Measurements from ENCODE around the gene FN1. TPM values are rescaled to one million over a fixed set of nuclear protein-coding genes. Genes with fewer than 3 reads are reported as not detected.

Gene FN1
- total RNA-seq, 3 donors from 2014 or later = 74.9 to 295 (median 102) TPM

GRCh38 chr2:215392687-215393270, 43.1 kb downstream of the FN1 start:
- Histone ChIP-seq H3K27ac (no peak overlapping the region), H3K36me3 (no peaks in the 10 kb centered on the region), H3K4me3 (no peak overlapping the region), H3K27me3 (no peaks in the 10 kb centered on the region), H3K4me1 (no peaks in the 10 kb centered on the region), H3K9me3 (no peaks in the 10 kb centered on the region)
- intact Hi-C loops (cut with DNase I; ENCODE audit: low total_unique reads) = no loop called here
- no peak for TF ChIP-seq CTCF (IDR thresholded peaks at IDR 0.05)
- no peak for TF ChIP-seq POLR2A (IDR thresholded peaks at IDR 0.05)
- no peak for TF ChIP-seq POLR2AphosphoS5 (IDR thresholded peaks at IDR 0.05)
- no peak for DNase-seq (ENCODE audit: low spot score in 2 of 2)

GRCh38 chr2:215392164-215392563, 43.7 kb downstream of the FN1 start:
- intact Hi-C loops (cut with DNase I; ENCODE audit: low total_unique reads) = no loop called here

GRCh38 chr2:215391531-215391930, 44.3 kb downstream of the FN1 start:
- TF ChIP-seq CTCF (IDR thresholded peaks at IDR 0.05) (no peak), POLR2AphosphoS5 (IDR thresholded peaks at IDR 0.05) (no peak), POLR2A (IDR thresholded peaks at IDR 0.05) (no peak)
- H3K36me3 ChIP-seq = no peaks in the 10 kb centered on the region
- no peaks in the 10 kb centered on the region for H3K27me3 ChIP-seq
- intact Hi-C loops (cut with DNase I; ENCODE audit: low total_unique reads) = no loop called here
- H3K9me3 ChIP-seq = no peaks in the 10 kb centered on the region
- no peak overlapping the region for H3K4me3 ChIP-seq
- DNase-seq (ENCODE audit: low spot score in 2 of 2) = no peak
- no peak overlapping the region for H3K27ac ChIP-seq
- H3K4me1 ChIP-seq = no peaks in the 10 kb centered on the region

More at GRCh38 chr2:215392164-215392563, 43.7 kb downstream of the FN1 start:
- no peaks in the 10 kb centered on the region for H3K36me3 ChIP-seq
- DNase-seq (ENCODE audit: low spot score in 2 of 2) = no peak
- TF ChIP-seq POLR2A (IDR thresholded peaks at IDR 0.05) (no peak), CTCF (IDR thresholded peaks at IDR 0.05) (no peak), POLR2AphosphoS5 (IDR thresholded peaks at IDR 0.05) (no peak)
- no peaks in the 10 kb centered on the region for H3K9me3 ChIP-seq
- no peak overlapping the region for H3K27ac ChIP-seq
- no peaks in the 10 kb centered on the region for H3K27me3 ChIP-seq
- no peak overlapping the region for H3K4me3 ChIP-seq
- H3K4me1 ChIP-seq = no peaks in the 10 kb centered on the region

GRCh38 chr2:215390550-215390913, 45.3 kb downstream of the FN1 start:
- no peak for DNase-seq (ENCODE audit: low spot score in 2 of 2)
- H3K9me3 ChIP-seq = no peaks in the 10 kb centered on the region
- no peak overlapping the region for H3K27ac ChIP-seq
- H3K27me3 ChIP-seq = no peaks in the 10 kb centered on the region
- H3K4me1 ChIP-seq = no peaks in the 10 kb centered on the region
- intact Hi-C loops (cut with DNase I; ENCODE audit: low total_unique reads) = no loop called here
- H3K4me3 ChIP-seq = no peak overlapping the region
- no peak for TF ChIP-seq CTCF (IDR thresholded peaks at IDR 0.05)
- no peak for TF ChIP-seq POLR2A (IDR thresholded peaks at IDR 0.05)
- TF ChIP-seq POLR2AphosphoS5 (IDR thresholded peaks at IDR 0.05) = no peak
- no peaks in the 10 kb centered on the region for H3K36me3 ChIP-seq

- Histone ChIP-seq H3K27ac (no peak overlapping the region), H3K27me3 (no peaks in the 10 kb centered on the region), H3K9me3 (no peaks in the 10 kb centered on the region), H3K36me3 (no peaks in the 10 kb centered on the region), H3K4me1 (no peaks in the 10 kb centered on the region), H3K4me3 (no peak overlapping the region)
- DNase-seq (ENCODE audit: low spot score in 2 of 2) = no peak
- no peak for TF ChIP-seq POLR2AphosphoS5 (IDR thresholded peaks at IDR 0.05)
- TF ChIP-seq POLR2A (IDR thresholded peaks at IDR 0.05) = no peak
- TF ChIP-seq CTCF (IDR thresholded peaks at IDR 0.05) = no peak
- intact Hi-C loops (cut with DNase I; ENCODE audit: low total_unique reads) = no loop called here
Measured at GRCh38 chr2:215388002-215388728, 47.7 kb downstream of the FN1 start.

Measured in breast epithelium (tissue), 4 donors.